HG02884 (cell line): Measurements from ENCODE around the gene UNC13A.

Experiments
- ATAC-seq: cut with Tn5 transposase; IDR thresholded peaks from one replicate; pipeline ENCODE4 v1.9.1; 2021; ENCODE audit warnings: mild to moderate bottlenecking, moderate library complexity; ENCODE audit not compliant: unreplicated experiment

UNC13A gene

DNA sequence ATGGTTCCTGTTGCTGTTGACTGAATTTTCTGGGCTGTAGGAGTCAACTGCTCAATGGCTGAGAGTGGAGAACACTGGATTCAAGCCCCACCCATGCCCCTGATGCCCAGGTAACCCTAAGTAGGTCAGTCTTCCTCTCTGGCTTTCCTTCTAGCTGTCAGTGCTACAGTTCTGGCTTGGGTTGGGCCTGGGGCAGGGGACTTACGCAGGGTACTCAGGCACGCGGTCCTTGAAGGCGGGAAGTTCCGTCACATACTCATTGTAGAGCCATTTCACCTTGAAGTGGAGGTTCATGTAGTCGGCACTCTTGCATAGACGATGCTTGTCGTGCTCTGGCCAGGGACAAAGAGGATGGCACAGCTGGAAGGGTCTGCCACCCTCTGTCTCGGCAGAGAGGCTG lies 55.6 kb downstream of the UNC13A start:
- no peak for ATAC-seq

DNA sequence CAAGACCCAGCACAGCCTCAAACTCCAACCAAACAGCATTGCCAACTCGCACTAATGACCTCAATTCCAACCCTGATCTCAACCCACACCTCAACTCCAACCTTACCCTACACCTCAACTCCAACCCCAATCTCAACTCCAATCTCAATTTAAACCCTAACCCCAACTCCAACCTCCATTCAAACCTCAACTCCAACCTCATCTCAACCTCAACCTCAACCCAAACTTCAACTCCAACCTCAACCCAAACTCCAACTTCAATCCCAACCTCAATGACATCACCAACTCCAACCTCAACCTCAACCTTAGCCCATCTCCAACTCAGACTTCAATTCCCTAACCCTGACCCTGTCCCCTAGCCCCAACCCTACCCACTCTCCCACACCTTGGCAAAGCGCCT lies 58.4 kb downstream of the UNC13A start:
- ATAC-seq, result no peak

DNA sequence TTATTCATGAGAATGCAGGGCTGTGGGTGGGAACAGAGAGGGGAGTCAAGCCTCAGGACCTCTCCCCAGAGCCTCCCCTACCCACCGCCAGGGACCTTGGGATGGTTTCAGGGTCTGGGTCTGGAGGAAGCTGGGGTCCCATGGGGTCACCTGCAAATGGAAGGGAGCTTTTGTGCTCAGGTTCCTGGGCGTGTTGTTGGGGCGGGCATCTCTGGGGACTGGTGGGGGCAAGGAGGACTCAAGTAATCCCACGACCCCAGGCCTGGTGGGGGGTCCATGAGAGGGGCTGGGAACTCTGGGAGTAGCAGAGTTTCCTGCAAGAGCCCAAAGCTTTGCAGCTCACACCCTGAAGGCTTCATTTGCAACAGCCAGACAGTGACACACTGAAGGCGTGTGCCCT lies 60.2 kb downstream of the UNC13A start:
- no peak for ATAC-seq

DNA sequence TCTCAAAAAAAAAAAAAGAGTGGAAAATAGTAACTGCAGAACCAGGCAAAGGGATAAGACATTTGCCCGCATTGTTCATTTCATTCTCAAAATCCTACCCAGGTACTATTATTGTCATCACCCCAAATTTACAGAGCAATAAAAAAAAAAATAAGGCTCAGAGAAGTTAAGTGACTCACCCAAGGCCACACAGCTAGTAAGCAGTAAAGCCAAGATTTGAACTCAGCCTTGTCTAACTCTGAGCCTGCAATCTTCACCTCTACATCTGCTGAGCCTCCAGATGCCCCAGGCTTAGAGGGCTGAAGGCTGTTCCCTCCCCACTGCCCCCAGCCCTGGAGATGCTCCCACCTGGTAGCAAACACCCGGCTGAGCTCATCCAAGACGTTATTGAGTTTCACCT lies 61.0 kb downstream of the UNC13A start:
- ATAC-seq, result no peak

DNA sequence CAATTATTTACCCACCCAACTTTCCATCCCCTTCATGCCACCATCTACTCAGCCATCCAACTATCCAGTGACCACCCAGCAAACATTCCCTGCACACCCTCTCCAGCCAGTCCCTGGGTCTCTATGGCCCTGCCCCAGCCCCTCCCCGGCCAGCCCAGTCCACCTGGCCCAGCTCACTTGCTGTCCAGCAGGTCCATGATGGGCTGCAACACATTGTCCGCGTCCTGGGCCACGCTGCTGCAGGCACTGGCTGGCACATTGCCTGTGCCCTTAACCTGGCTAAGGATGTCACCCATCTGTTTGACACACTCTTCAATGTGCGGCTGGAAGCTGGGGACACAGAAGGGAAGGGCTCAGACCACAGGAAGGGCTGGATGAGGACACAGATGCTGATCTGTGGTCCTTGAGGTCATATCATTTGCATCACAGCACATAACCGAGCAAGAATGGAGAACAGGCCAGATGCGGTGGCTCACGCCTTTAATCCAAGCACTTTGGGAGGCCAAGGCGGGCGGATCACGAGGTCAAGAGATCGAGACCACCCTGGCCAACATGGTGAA lies 61.6 kb downstream of the UNC13A start:
- no peak for ATAC-seq

DNA sequence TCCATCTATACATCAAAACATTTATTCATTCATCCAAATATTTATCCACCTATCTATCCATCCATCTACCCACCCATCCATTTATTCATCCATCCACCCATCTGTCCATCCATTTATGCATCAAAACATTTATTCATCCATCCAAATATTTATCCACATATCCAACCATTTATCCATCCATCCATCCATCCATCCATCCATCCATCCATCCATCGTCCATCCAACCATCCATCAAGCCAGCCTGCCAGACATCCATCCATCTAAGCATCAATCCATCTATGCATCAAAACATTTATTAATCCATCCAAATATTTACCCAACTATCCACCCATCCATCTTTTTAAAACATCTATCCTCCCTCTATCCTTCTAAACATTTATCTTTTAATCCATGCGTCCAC lies 62.2 kb downstream of the UNC13A start:
- ATAC-seq, result no peak

DNA sequence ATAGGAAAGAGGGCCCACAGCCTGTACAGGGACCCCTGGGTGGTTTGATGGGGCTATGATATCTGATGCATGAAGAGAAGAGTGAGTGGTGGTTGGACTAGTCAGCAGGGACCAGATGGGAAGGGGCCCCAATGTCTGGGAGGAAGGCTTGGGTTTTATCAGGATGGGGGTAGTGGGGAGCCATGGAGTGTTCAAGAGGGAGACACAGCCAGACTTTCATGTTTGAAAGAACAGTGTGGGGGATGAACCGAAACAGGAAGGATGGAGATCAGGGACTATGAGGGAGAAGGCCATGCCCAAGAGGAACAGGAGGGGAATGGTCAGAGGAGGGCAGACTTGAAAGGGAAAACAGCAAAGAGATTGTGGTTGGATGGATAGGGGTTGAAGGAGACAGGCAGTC lies 63.1 kb downstream of the UNC13A start:
- no peak for ATAC-seq

DNA sequence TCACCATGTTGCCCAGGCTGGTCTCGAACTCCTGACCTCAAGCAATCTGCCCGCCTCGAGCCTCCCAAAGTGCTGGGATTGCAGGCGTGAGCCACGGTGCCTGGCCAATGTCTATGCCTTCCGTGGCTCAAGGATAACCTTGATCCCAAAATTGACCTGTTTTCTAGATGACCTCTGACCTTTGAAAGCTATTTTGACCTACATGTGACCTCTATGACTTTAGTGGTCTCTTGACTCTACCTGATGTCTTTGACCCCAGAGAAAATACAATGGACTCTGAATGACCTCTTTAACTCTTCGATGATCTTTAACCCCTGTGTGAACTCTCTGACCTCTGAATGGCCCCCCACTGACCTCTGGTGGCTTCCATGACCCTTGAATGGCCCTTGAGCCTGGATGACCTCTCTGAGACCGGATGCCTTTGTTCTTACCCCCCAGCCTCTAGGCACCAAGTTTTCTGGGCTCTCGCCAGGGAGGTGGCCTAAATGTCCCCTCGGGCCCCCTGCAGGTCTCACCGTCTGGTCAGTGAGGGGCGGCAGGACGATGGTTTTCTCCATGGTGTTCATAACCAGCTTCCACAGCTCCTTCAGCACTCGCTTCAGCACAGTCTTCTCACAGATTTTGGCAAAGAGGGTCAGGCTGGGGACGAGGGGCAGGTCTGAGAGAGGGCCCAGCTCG lies 63.7 kb downstream of the UNC13A start:
- ATAC-seq, result no peak

DNA sequence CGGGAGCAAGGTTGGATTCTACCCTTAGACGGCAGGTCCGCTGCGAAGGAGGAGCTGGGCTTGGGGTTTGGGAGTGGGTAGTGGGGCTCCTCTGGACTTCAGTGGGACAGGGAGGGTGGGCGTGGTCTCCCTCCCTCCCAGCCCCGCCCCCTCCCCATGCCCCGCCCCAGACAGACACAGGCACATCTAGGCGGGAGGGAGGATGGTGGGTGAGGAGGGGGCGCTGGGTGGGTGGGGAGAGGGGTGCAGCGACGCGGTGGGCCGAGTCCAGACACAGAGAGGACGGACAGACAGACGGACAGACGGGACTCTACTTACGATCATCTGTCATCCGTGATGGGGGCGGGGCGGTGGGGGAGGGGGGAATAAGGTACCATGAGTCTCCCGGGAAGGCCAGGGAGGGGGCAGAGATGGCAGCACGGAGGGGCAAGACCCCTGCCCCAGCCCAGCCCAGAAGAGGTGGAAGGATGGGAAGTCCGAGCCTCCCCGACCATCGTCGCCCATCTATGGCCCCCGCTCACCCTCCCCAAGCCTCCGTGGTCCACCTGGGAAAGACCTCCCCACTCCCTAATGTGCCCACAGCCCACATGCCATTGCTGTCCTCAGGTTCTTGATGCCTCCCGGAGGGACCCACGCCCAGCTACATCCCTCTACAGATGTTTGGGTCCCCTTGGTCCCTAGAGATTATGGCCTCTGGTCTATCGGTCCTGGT lies 64.8 kb downstream of the UNC13A start:
- no peak for ATAC-seq

DNA sequence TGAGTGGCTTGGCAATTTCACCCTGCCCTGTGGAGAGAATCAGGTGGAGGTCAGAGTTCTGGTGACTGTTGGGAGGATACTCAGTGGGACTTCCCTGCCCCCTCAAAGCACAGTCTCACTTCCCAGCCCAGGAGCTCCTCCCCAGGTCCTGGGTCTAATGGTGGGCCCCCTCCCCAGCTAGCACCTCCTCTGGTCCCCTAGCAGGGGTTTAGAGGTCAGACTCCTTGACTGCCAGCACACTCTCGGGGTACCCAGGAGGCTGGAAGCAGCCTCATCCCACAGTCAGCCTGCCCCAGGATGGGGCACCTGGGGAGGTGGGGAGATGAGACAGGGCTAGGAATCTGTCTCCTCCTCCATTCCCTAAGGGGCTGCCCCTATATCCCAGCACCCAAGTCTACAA lies 67.5 kb downstream of the UNC13A start:
- ATAC-seq, result no peak

DNA sequence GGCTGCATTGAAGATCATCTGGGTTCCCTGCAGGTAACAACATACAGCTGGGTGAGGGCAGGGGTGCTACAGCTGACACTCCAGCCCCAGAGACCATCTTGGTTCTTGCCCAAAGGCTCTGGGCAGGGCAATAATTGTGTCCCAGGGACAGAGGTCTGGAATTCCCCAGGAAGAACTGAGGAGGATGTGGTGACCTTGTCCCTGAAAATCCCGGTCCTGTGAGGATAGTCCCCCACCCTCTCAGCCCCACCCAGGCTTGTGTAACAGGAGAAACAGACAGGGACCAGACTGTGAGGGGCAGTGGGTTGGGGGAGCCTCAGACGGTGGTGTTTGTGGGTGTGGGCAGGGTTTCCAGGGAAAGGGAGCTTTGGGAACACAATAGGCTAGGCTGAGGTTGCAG lies 69.2 kb downstream of the UNC13A start:
- no peak for ATAC-seq

DNA sequence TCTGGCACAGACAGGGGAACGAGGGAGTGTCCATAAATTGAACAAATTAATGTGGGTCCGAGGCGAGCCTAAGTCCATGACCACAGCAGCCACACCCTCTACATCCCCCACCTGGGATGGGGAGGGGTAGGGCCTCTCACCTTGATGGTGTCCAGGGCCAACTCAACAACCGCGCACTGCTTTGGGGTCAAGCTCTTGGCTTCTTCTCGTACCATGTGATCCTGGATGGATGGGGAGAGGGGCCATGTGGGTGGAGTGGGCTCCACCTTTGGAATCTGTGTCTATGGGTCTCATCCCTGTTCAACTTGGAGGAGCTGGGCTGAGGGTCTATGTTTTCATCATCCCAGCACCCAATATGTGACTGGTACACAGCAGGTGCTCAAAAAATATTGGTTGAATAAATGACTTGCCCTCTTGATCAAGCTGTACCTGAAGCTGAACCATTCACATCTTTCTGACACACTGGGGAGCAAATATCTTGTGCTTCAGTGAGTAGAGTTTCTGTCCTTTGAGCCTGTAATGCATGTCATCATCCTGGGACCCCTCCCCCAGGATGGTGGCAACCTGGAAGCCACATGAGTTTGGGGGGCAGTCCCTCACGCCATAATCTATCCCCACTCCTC lies 69.8 kb downstream of the UNC13A start:
- no peak for ATAC-seq

DNA sequence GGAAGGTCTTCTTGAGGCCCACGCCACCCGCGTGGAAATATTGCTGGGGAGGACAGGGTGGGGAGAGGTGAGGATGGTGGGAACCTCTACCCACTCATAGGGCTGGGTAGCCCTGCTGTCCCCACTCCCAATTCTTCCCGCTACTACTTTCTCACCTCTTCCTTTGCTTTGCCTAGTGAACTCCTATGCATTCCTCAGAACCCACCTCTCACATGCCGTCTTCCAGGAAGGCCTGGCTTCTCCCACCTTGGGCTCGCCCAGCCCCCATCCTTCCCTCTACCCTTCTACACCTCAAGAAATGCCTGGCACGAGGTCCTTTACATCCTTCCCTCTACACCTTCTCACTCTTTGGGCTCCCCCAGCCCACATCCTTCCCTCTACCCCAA lies 70.4 kb downstream of the UNC13A start:
- ATAC-seq, result no peak

DNA sequence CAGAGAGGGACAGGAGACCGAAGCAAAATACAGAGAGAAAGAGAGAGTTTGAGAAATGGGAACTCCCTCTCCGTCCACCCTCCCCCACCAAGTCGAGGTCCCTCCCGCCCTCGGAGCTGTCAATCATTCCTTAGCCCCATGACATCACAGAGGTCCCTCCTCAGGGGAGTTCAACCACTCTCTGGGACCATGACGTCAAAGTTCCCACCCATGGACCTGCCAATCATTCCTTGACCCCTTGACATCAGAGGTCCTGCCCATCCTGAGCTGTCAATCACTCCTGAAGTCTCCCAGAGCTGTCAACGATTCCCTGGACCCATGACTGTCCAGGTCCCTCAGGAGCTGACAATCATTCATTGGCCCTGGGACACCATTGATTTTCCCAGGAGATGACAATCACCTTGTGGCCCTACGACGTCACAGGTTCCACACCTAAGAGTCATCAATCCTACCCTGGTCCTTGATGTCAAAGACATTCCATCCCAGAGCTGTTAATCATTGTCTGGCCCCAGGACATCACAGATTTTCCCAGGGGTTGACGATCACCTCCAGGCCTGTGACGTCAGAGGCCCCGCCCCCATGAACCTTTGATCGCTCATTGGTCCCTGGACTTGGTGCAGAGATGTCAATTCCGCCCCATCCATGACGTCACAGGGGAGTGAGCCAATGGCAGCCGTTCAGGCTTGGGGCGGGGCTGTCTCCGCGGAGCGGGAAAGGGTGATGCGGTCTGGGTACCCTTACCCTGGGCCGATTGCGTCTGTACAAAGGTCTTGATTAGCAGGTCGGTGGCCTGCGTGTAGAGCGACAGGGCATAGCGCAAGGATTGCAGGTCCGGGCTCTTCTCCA lies 71.0 kb downstream of the UNC13A start:
- ATAC-seq, result no peak

DNA sequence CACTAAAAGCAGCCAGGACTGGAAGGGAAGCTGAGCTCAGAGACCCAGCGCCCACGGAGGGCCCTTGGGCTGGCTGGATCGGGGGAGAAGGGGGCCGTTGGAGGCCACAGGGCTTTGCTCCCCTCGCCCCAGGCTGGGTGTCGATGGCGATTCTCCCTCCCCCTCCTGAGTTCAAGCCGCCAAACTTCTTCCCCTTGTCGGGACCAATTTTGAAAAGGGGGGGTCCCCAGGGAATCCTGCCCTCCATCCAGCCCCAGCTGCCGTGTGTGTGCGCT lies 71.5 kb downstream of the UNC13A start:
- no peak for ATAC-seq

DNA sequence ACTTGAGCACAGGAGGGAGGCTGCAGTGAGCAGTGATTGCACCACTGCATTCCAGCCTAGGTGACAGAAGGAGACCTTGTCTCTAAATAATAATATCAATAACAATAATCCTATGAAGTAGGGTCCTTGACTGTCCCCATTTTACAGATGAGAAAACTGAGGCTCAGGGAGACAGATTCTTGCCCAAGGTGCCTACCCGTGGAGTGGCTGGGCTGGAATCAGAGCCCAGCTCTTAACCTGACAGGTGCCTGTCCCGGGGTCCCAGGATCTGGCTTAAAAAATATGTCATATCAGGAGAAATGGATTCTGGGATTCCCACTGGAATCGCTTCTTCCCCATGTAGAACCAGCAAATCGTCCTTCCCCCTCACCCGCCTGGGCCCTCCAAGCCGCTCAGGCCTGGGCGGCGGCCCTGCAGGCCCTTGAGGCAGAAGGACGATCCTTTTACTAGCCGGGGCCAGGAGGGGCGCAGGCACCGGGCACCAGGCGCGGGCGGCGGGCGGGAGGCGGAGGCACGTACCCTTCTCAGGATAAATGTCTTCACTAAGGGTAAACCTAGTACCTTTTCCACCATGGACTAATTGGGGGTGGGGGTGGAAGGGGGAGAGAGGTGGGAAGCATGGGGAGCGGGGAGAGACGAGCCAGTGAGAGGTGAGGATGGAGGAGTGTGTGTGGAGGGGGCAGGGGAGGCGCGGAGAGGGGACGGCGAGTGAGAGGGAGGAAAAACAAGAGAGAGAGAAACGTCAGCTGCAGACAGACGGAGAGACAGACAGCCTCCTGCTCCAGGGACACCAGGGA lies 72.1 kb downstream of the UNC13A start:
- ATAC-seq, result no peak

DNA sequence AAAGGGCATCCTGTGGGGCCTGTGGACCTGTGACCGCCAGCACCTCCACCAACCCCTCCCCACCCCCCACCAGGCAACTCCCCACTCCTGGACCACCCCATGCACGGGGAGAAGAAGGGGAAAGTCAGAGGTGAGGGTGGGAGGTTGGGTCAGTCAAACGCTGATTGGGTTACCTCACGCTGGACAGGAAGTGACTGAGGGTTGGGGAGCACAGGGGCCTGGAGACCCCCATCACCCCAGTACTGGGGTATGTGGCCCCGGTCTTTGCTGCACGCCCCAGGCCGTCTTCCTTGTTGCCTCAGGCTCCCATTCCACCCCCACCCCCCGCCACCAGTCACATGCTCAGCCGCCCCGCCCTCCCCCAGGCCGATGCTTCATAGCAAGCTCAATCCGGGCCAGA lies 73.7 kb downstream of the UNC13A start:
- no peak for ATAC-seq

DNA sequence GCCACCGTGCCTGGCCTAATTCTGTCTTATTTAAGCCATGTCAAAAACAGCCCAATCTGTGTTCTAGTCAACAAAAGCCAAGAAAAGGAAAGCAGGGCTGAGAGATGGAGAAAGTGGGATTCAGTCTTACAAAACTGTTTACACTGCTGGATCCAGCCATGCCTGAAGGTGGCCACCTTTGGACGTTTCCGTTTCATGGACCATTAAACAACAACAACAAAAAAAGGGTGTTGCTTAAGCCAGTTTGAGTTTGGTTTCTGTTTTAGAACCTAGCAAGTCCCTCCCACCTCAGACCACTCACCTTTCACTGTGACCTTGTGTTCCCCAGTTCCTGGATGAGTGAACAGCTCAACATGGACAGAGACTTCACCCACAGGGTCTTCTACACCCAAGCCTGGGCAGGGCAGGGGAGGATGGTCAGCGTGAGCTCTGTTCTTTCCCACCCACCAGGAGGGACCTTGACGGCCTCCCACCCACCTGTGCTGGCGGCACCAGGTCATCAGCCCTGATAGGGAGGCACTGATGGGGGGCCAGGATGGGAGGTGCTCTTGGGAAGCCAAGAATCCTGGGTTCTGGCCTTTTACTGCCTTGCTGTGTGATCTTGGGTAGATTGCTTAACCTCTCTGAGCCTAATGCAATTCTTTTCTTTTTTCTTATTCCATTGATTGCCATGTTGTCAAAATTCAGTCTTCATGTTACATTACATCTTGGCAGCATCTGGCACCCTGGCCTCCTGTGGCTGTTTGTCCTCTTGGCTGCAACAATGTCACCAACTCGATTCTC lies 76.5 kb downstream of the UNC13A start:
- ATAC-seq, result no peak

DNA sequence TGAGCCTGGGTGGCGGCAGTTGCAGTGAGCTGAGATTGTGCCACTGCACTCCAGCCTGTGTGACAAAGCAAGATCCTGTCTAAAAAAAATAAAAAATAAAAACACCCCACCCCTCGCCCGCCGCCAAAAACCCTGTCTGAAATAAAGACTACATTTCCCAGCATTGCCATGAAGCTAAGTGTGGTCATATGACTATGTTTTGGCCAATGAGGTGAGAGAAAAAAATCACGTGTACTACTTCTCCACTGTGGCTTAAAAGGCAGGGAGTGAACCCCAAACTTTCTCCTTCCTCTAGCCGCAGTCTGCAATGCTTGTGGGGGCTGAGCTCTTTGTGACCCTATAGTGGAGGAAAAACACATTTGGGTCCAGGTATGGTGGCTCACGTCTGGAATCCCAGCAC lies 77.8 kb downstream of the UNC13A start:
- no peak for ATAC-seq

DNA sequence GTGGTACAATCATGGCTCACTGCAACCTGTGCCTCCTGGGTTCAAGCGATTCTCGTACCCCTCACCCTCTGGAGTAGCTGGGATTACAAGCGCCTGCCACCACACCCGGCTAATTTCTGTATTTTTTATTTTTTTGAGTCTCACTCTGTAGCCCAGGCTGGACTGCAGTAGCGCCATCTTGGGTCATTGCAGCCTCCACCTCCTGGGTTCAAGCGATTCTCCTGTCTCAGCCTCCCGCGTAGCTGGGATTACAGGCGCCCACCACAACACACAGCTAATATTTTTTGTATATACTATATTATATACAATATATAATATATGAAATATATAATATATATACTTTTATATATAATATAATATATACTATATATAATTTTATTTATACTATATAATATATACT lies 80.2 kb downstream of the UNC13A start:
- ATAC-seq, result no peak
